Mucosa of descending colon (tissue), 3 donors: ENCODE data around the gene CHRM3. TPM values are rescaled to one million over a fixed set of nuclear protein-coding genes. Genes with fewer than 3 reads are reported as not detected.
A peak's percentile ranks its signal among the peaks of the same experiment; 100 is the strongest.

Source experiments
- ATAC-seq: fragments of 200-7000 bp; cut with Tn5 transposase; one replicate; pipeline ENCODE4 v1.9.1; 2020; ENCODE audit warnings: mild to moderate bottlenecking, moderate library complexity
- DNase-seq, 3 donors: peaks; one replicate each; pipeline ENCODE4 v3.0.0-alpha.2; 2020
- H3K36me3 ChIP-seq: fragments of 200-600 bp; one replicate; pipeline ENCODE4 v1.8.0; 2021; ENCODE audit warnings: low read depth, mild to moderate bottlenecking
- H3K4me1 ChIP-seq: fragments of 200-600 bp; one replicate; pipeline ENCODE4 v1.8.0; 2021; ENCODE audit warnings: low read depth, mild to moderate bottlenecking
- H3K4me3 ChIP-seq: fragments of 200-600 bp; one replicate; pipeline ENCODE4 v1.8.0; 2021; ENCODE audit warnings: mild to moderate bottlenecking
- H3K9me3 ChIP-seq: fragments of 200-600 bp; one replicate; pipeline ENCODE4 v1.8.0; 2021; ENCODE audit warnings: mild to moderate bottlenecking
- intact Hi-C, 2 donors: fragments of 100-400 bp; cut with DNase I in 1 of 2; cut with micrococcal nuclease in 1 of 2; formaldehyde crosslinking; loops; one replicate each; pipeline versions ENCODE4 v1.11.0 to v1.11.1; 2022; cut with DNase I, micrococcal nuclease
- total RNA-seq, 3 donors: library from RNA; stranded (reverse); fragmentation: NEBNext Ultra II Directional in 2 of 3; extraction: Animal tissue kit (Norgen Biotek cat#: 25700) in 2 of 3; gene quantifications; one replicate each; pipeline versions ENCODE4 v1.2.1 to v1.2.4, GENCODE V29; 2021 to 2023
- TF ChIP-seq, protein P1 (sequence below): fragments of 200-600 bp; IDR thresholded peaks from one replicate; pipeline ENCODE4 v1.8.0; 2022; ENCODE audit warnings: antibody characterized with exemption, mild to moderate bottlenecking
- donor health status: DM: no; HTN: no; CAD: no; lungs with moderate emphysema.
- donor health status: DM: no; HTN: no; CAD: no.
- donor health status: DM: no; HTN: yes; CAD: no.

The CHRM3 gene
- total RNA-seq, 3 donors from 2014 or later: 11.4 to 48.2 (median 15.1) TPM

DNA sequence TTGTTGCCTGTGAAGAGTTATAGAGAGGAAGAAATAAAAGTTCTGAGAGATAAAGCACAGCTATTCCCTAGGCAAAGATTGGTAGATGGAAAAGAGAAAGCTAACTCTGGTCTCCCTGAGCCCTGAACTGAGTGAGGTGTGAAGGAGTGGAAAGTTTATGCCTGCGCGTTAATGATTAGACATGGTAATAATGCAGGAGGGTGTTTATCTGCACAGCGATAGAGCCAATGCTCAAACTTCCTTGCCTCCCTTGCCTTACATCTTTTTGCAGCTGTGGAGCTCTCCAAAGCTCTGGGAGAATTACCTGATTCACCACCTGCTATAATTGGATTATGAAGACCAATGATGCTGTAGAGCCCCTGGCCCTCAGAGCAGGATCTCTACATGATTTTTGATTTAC, 32.8 kb upstream of the CHRM3 start:
- Histone ChIP-seq H3K4me3 (no peak overlapping the region), H3K36me3 (no peaks in the 10 kb centered on the region), H3K4me1 (no peaks in the 10 kb centered on the region), H3K9me3 (no peaks in the 10 kb centered on the region)
- TF ChIP-seq, protein P1, sequence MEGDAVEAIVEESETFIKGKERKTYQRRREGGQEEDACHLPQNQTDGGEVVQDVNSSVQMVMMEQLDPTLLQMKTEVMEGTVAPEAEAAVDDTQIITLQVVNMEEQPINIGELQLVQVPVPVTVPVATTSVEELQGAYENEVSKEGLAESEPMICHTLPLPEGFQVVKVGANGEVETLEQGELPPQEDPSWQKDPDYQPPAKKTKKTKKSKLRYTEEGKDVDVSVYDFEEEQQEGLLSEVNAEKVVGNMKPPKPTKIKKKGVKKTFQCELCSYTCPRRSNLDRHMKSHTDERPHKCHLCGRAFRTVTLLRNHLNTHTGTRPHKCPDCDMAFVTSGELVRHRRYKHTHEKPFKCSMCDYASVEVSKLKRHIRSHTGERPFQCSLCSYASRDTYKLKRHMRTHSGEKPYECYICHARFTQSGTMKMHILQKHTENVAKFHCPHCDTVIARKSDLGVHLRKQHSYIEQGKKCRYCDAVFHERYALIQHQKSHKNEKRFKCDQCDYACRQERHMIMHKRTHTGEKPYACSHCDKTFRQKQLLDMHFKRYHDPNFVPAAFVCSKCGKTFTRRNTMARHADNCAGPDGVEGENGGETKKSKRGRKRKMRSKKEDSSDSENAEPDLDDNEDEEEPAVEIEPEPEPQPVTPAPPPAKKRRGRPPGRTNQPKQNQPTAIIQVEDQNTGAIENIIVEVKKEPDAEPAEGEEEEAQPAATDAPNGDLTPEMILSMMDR: no peak
- DNase-seq: peak in 1 of 3 donors; percentile 65
- intact Hi-C loops: no loop called here
- ATAC-seq: peak; percentile 100

DNA sequence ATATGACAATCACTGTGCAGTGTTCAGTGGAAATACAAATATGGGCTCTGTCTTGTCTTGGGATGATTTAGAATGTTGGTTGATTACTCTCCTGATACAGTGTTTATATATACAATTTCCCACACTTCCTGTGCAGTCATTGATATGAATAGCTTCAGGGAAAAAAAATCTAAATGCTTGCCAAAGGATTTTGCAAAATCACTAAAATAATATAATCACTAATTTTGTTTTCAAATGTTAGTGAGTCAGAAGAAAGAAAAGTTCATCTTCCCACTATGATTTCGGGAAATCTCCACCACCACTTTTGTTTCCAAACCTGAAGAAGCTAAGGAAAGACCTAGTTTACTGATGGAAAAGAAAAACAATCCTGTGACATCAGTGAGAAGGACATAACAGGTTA, 32.1 kb upstream of the CHRM3 start:
- TF ChIP-seq, protein P1: no peak
- no peak for ATAC-seq
- intact Hi-C loops: no loop called here
- Histone ChIP-seq H3K4me1 (no peaks in the 10 kb centered on the region), H3K9me3 (no peaks in the 10 kb centered on the region), H3K4me3 (no peak overlapping the region), H3K36me3 (no peaks in the 10 kb centered on the region)
- DNase-seq: no peak

DNA sequence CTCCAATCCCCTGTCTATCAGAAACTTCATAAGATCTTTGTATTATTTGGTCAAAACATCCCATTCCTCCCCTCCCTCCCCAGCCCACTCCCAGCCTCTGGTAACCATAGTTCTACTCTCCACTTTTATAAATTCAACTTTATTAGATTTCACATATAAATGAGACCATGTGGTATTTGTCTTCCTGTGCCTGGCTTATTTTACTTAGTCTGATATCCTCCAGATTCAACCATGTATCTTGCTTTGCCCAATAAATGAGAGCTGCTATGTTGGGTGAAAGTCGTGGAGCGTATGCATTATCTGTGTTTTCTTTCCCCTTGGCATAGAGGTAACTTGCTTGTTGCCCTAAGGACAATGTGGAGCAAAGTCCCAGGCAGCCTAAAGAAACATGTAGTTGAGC, 28.5 kb upstream of the CHRM3 start:
- ATAC-seq (no peak), DNase-seq (no peak)
- Histone ChIP-seq H3K4me3 (no peak overlapping the region), H3K36me3 (no peaks in the 10 kb centered on the region), H3K4me1 (no peaks in the 10 kb centered on the region), H3K9me3 (no peaks in the 10 kb centered on the region)
- intact Hi-C loops: no loop called here
- TF ChIP-seq, protein P1: no peak

DNA sequence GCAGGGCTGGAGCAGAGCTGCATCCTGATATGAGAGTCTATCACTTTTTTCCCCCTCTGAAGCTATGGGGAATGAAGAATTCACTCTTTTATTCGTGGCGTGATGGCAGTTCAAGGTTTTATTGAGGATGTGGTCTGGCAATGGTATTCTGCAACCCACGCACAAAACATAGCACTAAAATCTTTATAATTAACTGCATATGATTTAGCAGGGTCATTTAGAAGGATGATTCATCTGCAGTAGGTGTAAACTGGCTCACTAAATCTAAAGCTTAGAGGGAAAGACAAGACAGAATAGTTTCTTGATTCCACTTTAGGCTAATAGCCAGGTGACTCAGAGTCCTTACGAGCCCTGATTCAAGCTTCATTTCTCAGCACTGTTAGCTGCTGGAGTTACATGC, 25.0 kb upstream of the CHRM3 start:
- H3K9me3 ChIP-seq: no peaks in the 10 kb centered on the region
- H3K4me1 ChIP-seq: no peaks in the 10 kb centered on the region
- intact Hi-C loops: no loop called here
- no peaks in the 10 kb centered on the region for H3K36me3 ChIP-seq
- TF ChIP-seq, protein P1: no peak
- ATAC-seq (peak; percentile 80), DNase-seq (no peak)
- no peak overlapping the region for H3K4me3 ChIP-seq

DNA sequence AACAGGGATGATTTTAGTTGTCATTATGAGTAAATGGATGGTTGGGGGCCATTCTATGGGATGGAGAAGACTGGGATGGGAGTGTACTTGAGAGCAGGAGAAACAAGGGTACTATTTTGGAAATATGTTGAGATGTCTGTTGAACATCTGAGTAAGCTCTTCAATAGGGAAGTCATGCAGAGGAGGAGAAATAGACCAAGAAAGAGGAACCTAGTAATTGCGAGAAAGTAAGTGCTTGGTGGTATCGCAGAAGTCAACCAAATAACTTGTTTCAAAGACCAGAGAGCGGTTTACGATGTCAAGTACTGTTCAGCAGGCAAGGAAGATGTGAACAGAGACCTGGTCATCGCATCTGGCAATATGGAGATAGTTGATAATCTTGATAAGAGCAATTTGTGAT, 22.4 kb upstream of the CHRM3 start:
- no peaks in the 10 kb centered on the region for H3K9me3 ChIP-seq
- no peak overlapping the region for H3K4me3 ChIP-seq
- TF ChIP-seq, protein P1: no peak
- no peak for DNase-seq
- no peaks in the 10 kb centered on the region for H3K4me1 ChIP-seq
- no peak for ATAC-seq
- no peaks in the 10 kb centered on the region for H3K36me3 ChIP-seq
- intact Hi-C loops: no loop called here

DNA sequence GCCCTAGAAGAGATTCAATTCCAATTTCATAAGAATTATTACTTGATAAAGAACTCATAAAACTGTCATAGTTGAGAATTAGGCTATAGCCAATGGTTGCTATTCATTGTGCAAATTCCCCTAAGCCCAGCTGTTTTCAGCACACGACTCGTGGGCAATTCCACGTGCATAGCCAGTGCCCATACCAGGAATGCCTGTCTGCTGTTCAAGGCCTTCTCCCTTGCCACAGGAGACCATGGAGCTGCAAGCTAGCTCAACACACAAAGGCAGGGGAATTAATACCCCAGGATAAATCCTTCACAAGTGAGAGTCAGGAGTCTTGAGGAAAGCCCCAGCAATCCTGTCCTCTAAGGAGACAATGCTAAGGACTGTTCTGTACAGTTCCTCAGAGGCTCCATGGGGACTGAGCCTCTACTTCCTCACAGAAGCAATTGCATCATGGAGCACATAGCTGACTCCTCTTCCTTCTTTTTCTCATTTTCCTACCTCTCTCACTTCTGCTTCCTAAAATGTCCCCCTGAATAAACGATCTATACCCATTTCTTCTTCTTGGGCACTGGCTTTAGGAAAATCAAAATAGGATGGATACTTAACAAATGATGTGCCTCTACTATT, 19.1 kb upstream of the CHRM3 start:
- Histone ChIP-seq H3K4me1 (no peaks in the 10 kb centered on the region), H3K9me3 (no peaks in the 10 kb centered on the region), H3K36me3 (no peaks in the 10 kb centered on the region), H3K4me3 (no peak overlapping the region)
- intact Hi-C loops: no loop called here
- TF ChIP-seq, protein P1: no peak
- DNase-seq (no peak), ATAC-seq (no peak)
